GM12878 (cell line): ENCODE measurements around the gene SIVA1. TPM values are rescaled to one million over a fixed set of nuclear protein-coding genes. Genes with fewer than 3 reads are reported as not detected.

ENCODE experiments used
- ATAC-seq: fragments of 200-7000 bp; cut with Tn5 transposase; 3 replicates; pipeline ENCODE4 v1.9.1; 2020; ENCODE audit warnings: mild to moderate bottlenecking, moderate library complexity
- BruUV-seq: library from RNA; stranded (reverse); fragments of 400-500 nt; replicated peaks from 2 replicates; lab custom pipeline; 2021; lab: Mats Ljungman, UMichigan
- CTCF ChIA-PET: fragments of 300-600 bp; sonication (Branson Sonifier 250); formaldehyde crosslinking; extraction: SDS; loops from one replicate; lab custom pipeline; 2021; ENCODE audit warnings: inconsistent platforms; lab: Yijun Ruan, JAX
- POLR2A ChIA-PET: fragments of 350-600 bp; formaldehyde crosslinking; extraction: SDS; loops from one replicate; lab custom pipeline; 2021; ENCODE audit warnings: inconsistent platforms; lab: Charles Lee
- RAD21 ChIA-PET: fragments of 300-600 bp; sonication (Branson Sonifier 250); formaldehyde crosslinking; loops from one replicate; lab custom pipeline; 2023; ENCODE audit warnings: antibody characterized with exemption; ENCODE audit not compliant: unreplicated experiment; lab: Charles Lee
- SMC1A ChIA-PET: fragments of 300-600 bp; sonication (Branson Sonifier 250); formaldehyde crosslinking; loops from one replicate; lab custom pipeline; 2023; ENCODE audit not compliant: unreplicated experiment, uncharacterized antibody; lab: Charles Lee
- DNase-seq: peaks from one replicate; pipeline ENCODE4 v3.0.0-alpha.2; 2011; ENCODE audit warnings: low read depth, low spot score
- FAIRE-seq: peaks from 3 replicates; lab custom pipeline; 2011; peaks lifted over from hg19 to GRCh38; lab: Jason Lieb, UNC
- H2AFZ ChIP-seq: 2 replicates; pipeline ENCODE4 v1.6.0; 2011; ENCODE audit warnings: low read depth, low read length, control low read depth; ENCODE audit not compliant: control insufficient read depth
- H3K27ac ChIP-seq: 2 replicates; pipeline ENCODE4 v1.5.1; 2011; ENCODE audit warnings: control low read depth; ENCODE audit not compliant: control insufficient read depth, insufficient read depth
- H3K27me3 ChIP-seq, 2 experiments: replicated peaks in 1 of 2; 2 replicates each; pipeline versions ENCODE4 v1.6.0 to v1.6.1; 2011; ENCODE audit warnings: low read length in 1 of 2; ENCODE audit not compliant: control insufficient read depth in 2 of 2, insufficient read depth in 2 of 2
- H3K36me3 ChIP-seq, 2 experiments: 2 replicates each; pipeline ENCODE4 v1.5.1; 2011; ENCODE audit warnings: low read length in 1 of 2; ENCODE audit not compliant: control insufficient read depth in 2 of 2, insufficient read depth in 2 of 2
- H3K4me1 ChIP-seq: 2 replicates; pipeline ENCODE4 v1.6.1; 2011; ENCODE audit warnings: mild to moderate bottlenecking, low read length, moderate library complexity, mixed read lengths; ENCODE audit not compliant: control insufficient read depth, insufficient read depth
- H3K4me2 ChIP-seq: 2 replicates; pipeline ENCODE4 v1.6.0; 2011; ENCODE audit warnings: control low read depth; ENCODE audit not compliant: control insufficient read depth, insufficient read depth
- H3K4me3 ChIP-seq: fragments of 200-600 bp; sonication (generic); 2 replicates; pipeline ENCODE4 v1.5.1; 2016
- H3K79me2 ChIP-seq: 2 replicates; pipeline ENCODE4 v1.6.0; 2011; ENCODE audit warnings: low read length; ENCODE audit not compliant: control insufficient read depth, insufficient read depth
- H3K9ac ChIP-seq: 2 replicates; pipeline ENCODE4 v1.8.0; 2011; ENCODE audit warnings: low read length, control low read depth, mixed read lengths; ENCODE audit not compliant: control insufficient read depth, insufficient read depth
- H3K9me3 ChIP-seq: replicated peaks from 3 replicates; pipeline ENCODE4 v1.5.1; 2011; ENCODE audit warnings: mild to moderate bottlenecking, low read length; ENCODE audit not compliant: control insufficient read depth, insufficient read depth
- H4K20me1 ChIP-seq: 2 replicates; pipeline ENCODE4 v1.6.0; 2011; ENCODE audit not compliant: control insufficient read depth, insufficient read depth
- CBX3 ChIP-seq: fragments of 200-600 bp; sonication (generic); IDR thresholded peaks from 2 replicates; pipeline ENCODE4 v1.6.1; 2016; ENCODE audit warnings: low read depth, borderline replicate concordance
- E4F1 ChIP-seq: fragments of 450-650 bp; IDR thresholded peaks from 2 replicates; pipeline ENCODE4 v1.6.1; 2018; ENCODE audit warnings: borderline replicate concordance, mild to moderate bottlenecking; ENCODE audit not compliant: partially characterized antibody
- EZH2 ChIP-seq: IDR thresholded peaks from 2 replicates; pipeline ENCODE4 v1.6.1; 2012; ENCODE audit warnings: low read depth, mild to moderate bottlenecking, control low read depth, inconsistent platforms, low read length, borderline replicate concordance; ENCODE audit not compliant: control insufficient read depth
- FOS ChIP-seq: IDR thresholded peaks from 3 replicates; pipeline ENCODE4 v1.6.1; 2011; ENCODE audit warnings: borderline replicate concordance; ENCODE audit not compliant: insufficient read length; ENCODE audit errors: extremely low read depth
- IKZF1 ChIP-seq: fragments of 450-650 bp; conservative IDR thresholded peaks from 2 replicates; pipeline ENCODE4 v1.6.1; 2017; ENCODE audit warnings: antibody characterized with exemption, mild to moderate bottlenecking
- MEF2B ChIP-seq: fragments of 450-650 bp; IDR thresholded peaks from 2 replicates; pipeline ENCODE4 v1.6.1; 2018; ENCODE audit warnings: mild to moderate bottlenecking, moderate library complexity; ENCODE audit not compliant: partially characterized antibody, poor library complexity, severe bottlenecking
- MYB ChIP-seq: fragments of 150-350 bp; IDR thresholded peaks from 2 replicates; pipeline ENCODE4 v1.6.1; 2014; ENCODE audit warnings: mild to moderate bottlenecking, low read depth, low read length, borderline replicate concordance
- NR2C1 ChIP-seq: fragments of 450-650 bp; IDR thresholded peaks from 2 replicates; pipeline ENCODE4 v1.6.1; 2017; ENCODE audit warnings: antibody characterized with exemption, mild to moderate bottlenecking, moderate library complexity
- RFX5 ChIP-seq: IDR thresholded peaks from 2 replicates; pipeline ENCODE4 v1.6.1; 2011; ENCODE audit warnings: low read depth, low read length, improper control_type of control experiment
- SIX5 ChIP-seq: IDR thresholded peaks from 2 replicates; pipeline ENCODE4 v1.6.1; 2011; ENCODE audit warnings: mild to moderate bottlenecking, low read depth, low read length, moderate library complexity; ENCODE audit not compliant: severe bottlenecking
- SMC3 ChIP-seq: IDR thresholded peaks from 2 replicates; pipeline ENCODE4 v1.6.1; 2011; ENCODE audit warnings: low read length, improper control_type of control experiment, borderline replicate concordance
- SUZ12 ChIP-seq: fragments of 200-600 bp; sonication (generic); IDR thresholded peaks from one replicate; pipeline ENCODE4 v1.6.1; 2018; ENCODE audit warnings: antibody characterized with exemption, mild to moderate bottlenecking; ENCODE audit not compliant: unreplicated experiment
- TCF7 ChIP-seq: IDR thresholded peaks from 2 replicates; pipeline ENCODE4 v1.6.1; 2014; ENCODE audit warnings: antibody characterized with exemption, borderline replicate concordance
- ZBED1 ChIP-seq: IDR thresholded peaks from 2 replicates; pipeline ENCODE4 v1.6.1; 2016; ENCODE audit warnings: borderline replicate concordance
- ZNF217 ChIP-seq: fragments of 450-650 bp; IDR thresholded peaks from 2 replicates; pipeline ENCODE4 v1.6.1; 2017; ENCODE audit warnings: antibody characterized with exemption, mild to moderate bottlenecking
- WGBS: methylation state at CpG from one replicate; pipeline ENCODE4 v1.1.6; 2016; ENCODE audit warnings: low lambda C conversion rate; ENCODE audit not compliant: insufficient replicate concordance, insufficient coverage; ENCODE audit errors: missing lambda C conversion rate; 5-methylcytosine and 5-hydroxymethylcytosine counted together
- in situ Hi-C: fragments of 300-500 bp; cut with MboI; formaldehyde crosslinking; loops from 9 replicates; pipeline ENCODE4 v1.14.3; 2018; ENCODE audit warnings: mixed read lengths
- intact Hi-C: fragments of 100-400 bp; cut with micrococcal nuclease; formaldehyde crosslinking; loops from one replicate; pipeline ENCODE4 v1.14.2; 2022; ENCODE audit not compliant: unreplicated experiment
- polyA plus RNA-seq, 11 experiments: library from polyadenylated mRNA; depleted of rRNA in 4 of 11; unstranded in 6 of 11; stranded (reverse) in 5 of 11; fragments of >200 nt; fragmentation: Nextera tagmentation in 4 of 11; fragmentation: Illumina TruSeq in 1 of 11; extraction: Ambion mirVana in 4 of 11; extraction: Trizol in 1 of 11; gene quantifications; 1 replicate in 1 of 11; 2 replicates in 10 of 11; pipeline versions ENCODE4 v1.2.1 to v1.2.3, GENCODE V29; 2011 to 2016; ENCODE audit warnings: inconsistent platforms in 2 of 11, missing spikeins in 2 of 11, low read depth in 1 of 11
- total RNA-seq, 4 experiments: library from RNA; depleted of rRNA in 3 of 4; stranded (reverse); fragments of >200 nt in 3 of 4; fragmentation: Illumina TruSeq in 1 of 4; extraction: Trizol in 1 of 4; gene quantifications; 2 replicates each; pipeline versions ENCODE4 v1.2.1 to v1.2.3, GENCODE V29; 2013 to 2021
- TF ChIP-seq, protein P1 (sequence below): fragments of 450-650 bp; formaldehyde crosslinking; IDR thresholded peaks from 2 replicates; pipeline ENCODE4 v1.5.0; 2022; ENCODE audit warnings: mild to moderate bottlenecking, missing genetic modification characterization
- TF ChIP-seq, protein P2 (sequence below): IDR thresholded peaks from 2 replicates; pipeline ENCODE4 v1.6.1; 2011; ENCODE audit warnings: borderline replicate concordance, low read depth, mild to moderate bottlenecking, moderate library complexity, low read length; ENCODE audit not compliant: insufficient read depth, poor library complexity, severe bottlenecking

Gene SIVA1
- total and polyA plus RNA-seq, 10 of the 15 experiments (the other 5 are each of a cell fraction or from before 2014, with no cell fraction given) = 4.6 to 282 (median 106) TPM

DNA sequence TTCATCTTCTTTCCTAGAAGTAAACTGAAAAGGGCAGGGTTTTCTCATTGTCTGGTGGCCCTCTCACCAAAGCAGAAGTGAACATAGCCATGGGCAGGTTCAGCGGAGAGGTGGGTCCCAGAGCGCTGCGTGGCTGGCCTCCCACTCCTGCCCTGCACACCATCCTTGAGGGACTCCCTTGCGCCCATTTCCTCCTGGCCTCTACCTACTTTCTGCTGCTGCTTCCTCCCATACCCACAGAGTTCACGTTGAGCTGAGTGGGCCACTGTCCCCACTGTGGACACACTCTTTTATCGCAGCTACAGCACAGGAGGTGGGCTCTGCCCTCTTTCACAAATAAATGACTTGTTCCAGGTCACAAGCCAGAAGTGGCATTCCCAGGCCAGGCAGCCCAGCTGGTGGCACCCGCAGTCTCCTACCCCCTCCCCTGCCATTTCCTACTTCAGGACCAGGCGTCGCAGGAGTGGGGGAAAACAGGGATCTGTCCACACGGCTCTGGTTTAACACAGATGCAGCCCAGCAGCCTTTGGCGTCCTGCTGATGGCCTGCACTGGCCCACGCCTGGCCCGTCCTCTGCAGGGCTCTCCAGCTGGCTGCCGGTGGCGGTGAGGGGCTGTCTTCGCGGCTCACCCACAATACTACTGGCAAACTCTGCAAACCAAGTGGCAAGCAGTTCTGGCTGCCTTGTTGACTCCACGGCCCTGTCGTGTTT is 4.9 kb downstream of the SIVA1 start:
- no peak for ATAC-seq
- Histone ChIP-seq H3K9ac (no peak overlapping the region), H3K79me2 (peaks cover 31% of the 10 kb centered on the region), H3K4me2 (no peak overlapping the region), H3K27ac (no peak overlapping the region), H3K36me3 (peaks cover 2 to 18% of the 10 kb centered on the region in 2 experiments; a peak in 3 of 4 replicates), H3K4me3 (no peak overlapping the region), H2AFZ (no peak overlapping the region), H4K20me1 (no peaks in the 10 kb centered on the region), H3K4me1 (peaks cover 17% of the 10 kb centered on the region), H3K27me3 (no peaks in the 10 kb centered on the region), H3K9me3 (no peaks in the 10 kb centered on the region)
- DNase-seq = no peak
- 93% methylated on average over 19 of the region's 19 CpGs for WGBS
- ChIA-PET CTCF (interaction anchor here (0.9 kb wide), 1 partner anchor 68 kb away, joined by 3 read pairs; no protein-coding TSS in a partner anchor), RAD21 (no interaction called here), POLR2A (no interaction called here), SMC1A (interaction anchor here (1.0 kb wide), 1 partner anchor 112 kb away, joined by 3 read pairs; no protein-coding TSS in a partner anchor)
- intact Hi-C loops (no loop called here), in situ Hi-C loops (no loop called here)
- no peak for FAIRE-seq
- no TSS peak for BruUV-seq
- no peak for TF ChIP-seq TCF7
- TF ChIP-seq E4F1 = no peak
- no peak for TF ChIP-seq NR2C1
- no peak for TF ChIP-seq FOS
- TF ChIP-seq SMC3 = no peak
- TF ChIP-seq MEF2B = no peak
- no peak for TF ChIP-seq IKZF1
- TF ChIP-seq, protein P1, sequence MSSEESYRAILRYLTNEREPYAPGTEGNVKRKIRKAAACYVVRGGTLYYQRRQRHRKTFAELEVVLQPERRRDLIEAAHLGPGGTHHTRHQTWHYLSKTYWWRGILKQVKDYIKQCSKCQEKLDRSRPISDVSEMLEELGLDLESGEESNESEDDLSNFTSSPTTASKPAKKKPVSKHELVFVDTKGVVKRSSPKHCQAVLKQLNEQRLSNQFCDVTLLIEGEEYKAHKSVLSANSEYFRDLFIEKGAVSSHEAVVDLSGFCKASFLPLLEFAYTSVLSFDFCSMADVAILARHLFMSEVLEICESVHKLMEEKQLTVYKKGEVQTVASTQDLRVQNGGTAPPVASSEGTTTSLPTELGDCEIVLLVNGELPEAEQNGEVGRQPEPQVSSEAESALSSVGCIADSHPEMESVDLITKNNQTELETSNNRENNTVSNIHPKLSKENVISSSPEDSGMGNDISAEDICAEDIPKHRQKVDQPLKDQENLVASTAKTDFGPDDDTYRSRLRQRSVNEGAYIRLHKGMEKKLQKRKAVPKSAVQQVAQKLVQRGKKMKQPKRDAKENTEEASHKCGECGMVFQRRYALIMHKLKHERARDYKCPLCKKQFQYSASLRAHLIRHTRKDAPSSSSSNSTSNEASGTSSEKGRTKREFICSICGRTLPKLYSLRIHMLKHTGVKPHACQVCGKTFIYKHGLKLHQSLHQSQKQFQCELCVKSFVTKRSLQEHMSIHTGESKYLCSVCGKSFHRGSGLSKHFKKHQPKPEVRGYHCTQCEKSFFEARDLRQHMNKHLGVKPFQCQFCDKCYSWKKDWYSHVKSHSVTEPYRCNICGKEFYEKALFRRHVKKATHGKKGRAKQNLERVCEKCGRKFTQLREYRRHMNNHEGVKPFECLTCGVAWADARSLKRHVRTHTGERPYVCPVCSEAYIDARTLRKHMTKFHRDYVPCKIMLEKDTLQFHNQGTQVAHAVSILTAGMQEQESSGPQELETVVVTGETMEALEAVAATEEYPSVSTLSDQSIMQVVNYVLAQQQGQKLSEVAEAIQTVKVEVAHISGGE (CRISPR knock-in tag) = no peak
- TF ChIP-seq RFX5 = no peak
- TF ChIP-seq ZBED1 = no peak
- TF ChIP-seq SUZ12 = no peak
- no peak for TF ChIP-seq EZH2
- TF ChIP-seq SIX5 = no peak
- no peak for TF ChIP-seq MYB
- no peak for TF ChIP-seq ZNF217
- TF ChIP-seq, protein P2, sequence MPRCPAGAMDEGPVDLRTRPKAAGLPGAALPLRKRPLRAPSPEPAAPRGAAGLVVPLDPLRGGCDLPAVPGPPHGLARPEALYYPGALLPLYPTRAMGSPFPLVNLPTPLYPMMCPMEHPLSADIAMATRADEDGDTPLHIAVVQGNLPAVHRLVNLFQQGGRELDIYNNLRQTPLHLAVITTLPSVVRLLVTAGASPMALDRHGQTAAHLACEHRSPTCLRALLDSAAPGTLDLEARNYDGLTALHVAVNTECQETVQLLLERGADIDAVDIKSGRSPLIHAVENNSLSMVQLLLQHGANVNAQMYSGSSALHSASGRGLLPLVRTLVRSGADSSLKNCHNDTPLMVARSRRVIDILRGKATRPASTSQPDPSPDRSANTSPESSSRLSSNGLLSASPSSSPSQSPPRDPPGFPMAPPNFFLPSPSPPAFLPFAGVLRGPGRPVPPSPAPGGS = no peak
- TF ChIP-seq CBX3 = no peak
